Neuronal stem cell (in vitro differentiated cells): ENCODE results near the gene HOXC11.

Experiments
- DNase-seq: peaks from one replicate; pipeline ENCODE4 v3.0.0-alpha.2; 2013; ENCODE audit warnings: low spot score
- H2AFZ ChIP-seq: one replicate; pipeline ENCODE4 v1.6.1; 2013; ENCODE audit warnings: mild to moderate bottlenecking, low read length, inconsistent platforms
- H2AK5ac ChIP-seq: 2 replicates; pipeline ENCODE4 v1.6.1; 2013; ENCODE audit warnings: low read depth, mild to moderate bottlenecking, inconsistent platforms, low read length, moderate library complexity, mixed read lengths
- H2BK120ac ChIP-seq: 2 replicates; pipeline ENCODE4 v1.6.1; 2013; ENCODE audit warnings: low read depth, mild to moderate bottlenecking, inconsistent platforms, low read length, moderate library complexity, mixed read lengths
- H2BK12ac ChIP-seq: one replicate; pipeline ENCODE4 v1.6.1; 2013; ENCODE audit warnings: low read length, inconsistent platforms
- H2BK15ac ChIP-seq: 2 replicates; pipeline ENCODE4 v1.6.1; 2013; ENCODE audit warnings: mild to moderate bottlenecking, low read length, inconsistent platforms, mixed read lengths
- H2BK5ac ChIP-seq: one replicate; pipeline ENCODE4 v1.6.1; 2013; ENCODE audit warnings: inconsistent platforms, mild to moderate bottlenecking, low read length, moderate library complexity
- H3K14ac ChIP-seq: one replicate; pipeline ENCODE4 v1.6.1; 2013; ENCODE audit warnings: low read length, inconsistent platforms
- H3K18ac ChIP-seq: 2 replicates; pipeline ENCODE4 v1.6.1; 2013; ENCODE audit warnings: low read length, inconsistent platforms
- H3K23ac ChIP-seq: 2 replicates; pipeline ENCODE4 v1.6.1; 2013; ENCODE audit warnings: low read depth, mild to moderate bottlenecking, mixed read lengths, low read length, inconsistent platforms; ENCODE audit not compliant: poor library complexity
- H3K27ac ChIP-seq: replicated peaks from 3 replicates; pipeline ENCODE4 v1.5.1; 2013; ENCODE audit warnings: low read length, inconsistent platforms
- H3K27me3 ChIP-seq, 3 experiments: 2 replicates each; pipeline ENCODE4 v1.6.1; 2013; ENCODE audit warnings: low read length in 3 of 3, mild to moderate bottlenecking in 2 of 3, inconsistent platforms in 1 of 3, low read depth in 1 of 3, mixed read lengths in 1 of 3, moderate library complexity in 1 of 3; ENCODE audit not compliant: control insufficient read depth in 3 of 3, insufficient read depth in 3 of 3
- H3K36me3 ChIP-seq, 2 donors: replicated peaks in 1 of 2; 2 replicates each; pipeline ENCODE4 v1.6.1; 2013; ENCODE audit warnings: low read length in 2 of 2; ENCODE audit not compliant: control insufficient read depth in 2 of 2, insufficient read depth in 2 of 2
- H3K4ac ChIP-seq: 2 replicates; pipeline ENCODE4 v1.6.1; 2013; ENCODE audit warnings: inconsistent platforms, mild to moderate bottlenecking, low read length, moderate library complexity
- H3K4me1 ChIP-seq, 2 donors: 1 replicate in 1 of 2; 2 replicates in 1 of 2; pipeline ENCODE4 v1.6.1; 2013; ENCODE audit warnings: low read length in 2 of 2, low read depth in 1 of 2; ENCODE audit not compliant: control insufficient read depth in 2 of 2, insufficient read depth in 1 of 2
- H3K4me2 ChIP-seq: one replicate; pipeline ENCODE4 v1.6.1; 2013; ENCODE audit warnings: mild to moderate bottlenecking, low read length, inconsistent platforms; ENCODE audit not compliant: insufficient read depth, poor library complexity, severe bottlenecking
- H3K4me3 ChIP-seq, 2 donors: 2 replicates each; pipeline ENCODE4 v1.5.1; 2013; ENCODE audit warnings: low read length in 2 of 2, mild to moderate bottlenecking in 2 of 2, inconsistent platforms in 1 of 2, moderate library complexity in 1 of 2
- H3K79me1 ChIP-seq: one replicate; pipeline ENCODE4 v1.6.1; 2013; ENCODE audit warnings: low read depth, mild to moderate bottlenecking, inconsistent platforms, low read length, moderate library complexity
- H3K9ac ChIP-seq: one replicate; pipeline ENCODE4 v1.6.1; 2013; ENCODE audit warnings: mild to moderate bottlenecking, low read depth, low read length, inconsistent platforms; ENCODE audit not compliant: poor library complexity
- H3K9me3 ChIP-seq, 2 donors: replicated peaks in 1 of 2; 2 replicates each; pipeline versions ENCODE3 to v1.6.1; 2013; ENCODE audit warnings: low read length in 2 of 2, mild to moderate bottlenecking in 2 of 2, inconsistent platforms in 1 of 2, low read depth in 1 of 2, mixed read lengths in 1 of 2, moderate library complexity in 1 of 2; ENCODE audit not compliant: control insufficient read depth in 2 of 2, insufficient read depth in 1 of 2
- H4K8ac ChIP-seq: one replicate; pipeline ENCODE4 v1.6.1; 2013; ENCODE audit warnings: low read depth, mild to moderate bottlenecking, inconsistent platforms, low read length, moderate library complexity
- H4K91ac ChIP-seq: one replicate; pipeline ENCODE4 v1.6.1; 2013; ENCODE audit warnings: low read length, low read depth, mild to moderate bottlenecking, inconsistent platforms; ENCODE audit not compliant: poor library complexity
- WGBS, 2 donors: extraction: QIAGEN DNeasy Blood & Tissue Kit; methylation state at CpG; one replicate each; pipeline ENCODE4 v1.1.7; 2013; ENCODE audit warnings: missing lambda C conversion rate in 2 of 2, mixed read lengths in 1 of 2; ENCODE audit not compliant: insufficient read length in 2 of 2, insufficient replicate concordance in 1 of 2; ENCODE audit errors: extremely low coverage in 2 of 2; 5-methylcytosine and 5-hydroxymethylcytosine counted together

HOXC11 gene

DNA sequence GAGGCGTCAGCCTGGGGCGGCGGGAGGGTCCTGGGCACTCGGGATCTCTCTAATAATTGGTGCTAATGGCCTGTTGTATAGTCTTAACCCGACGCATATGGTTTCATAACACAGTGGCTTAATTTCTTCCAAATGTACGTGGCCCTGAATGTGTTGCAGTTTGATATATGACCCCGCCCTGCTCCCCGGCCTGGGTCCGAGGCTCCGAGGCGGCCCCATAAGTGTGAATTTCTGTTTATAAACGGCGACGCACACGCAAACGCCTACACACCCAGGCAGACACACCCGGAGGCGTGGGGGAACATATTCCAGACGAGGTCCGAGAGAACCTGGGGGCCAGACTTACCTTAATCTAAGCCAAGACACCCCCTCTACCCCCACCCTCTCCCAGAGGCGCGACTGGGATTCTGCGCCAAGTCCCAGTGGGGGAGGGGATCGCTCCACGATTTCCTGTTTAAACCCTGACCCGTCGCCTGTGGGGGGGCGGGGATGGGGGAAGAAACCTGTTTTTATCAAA lies 45.6 kb downstream of the HOXC11 start:
- H3K27me3 ChIP-seq: peaks cover 63 to 98% (median 98%) of the 10 kb centered on the region in 3 experiments

DNA sequence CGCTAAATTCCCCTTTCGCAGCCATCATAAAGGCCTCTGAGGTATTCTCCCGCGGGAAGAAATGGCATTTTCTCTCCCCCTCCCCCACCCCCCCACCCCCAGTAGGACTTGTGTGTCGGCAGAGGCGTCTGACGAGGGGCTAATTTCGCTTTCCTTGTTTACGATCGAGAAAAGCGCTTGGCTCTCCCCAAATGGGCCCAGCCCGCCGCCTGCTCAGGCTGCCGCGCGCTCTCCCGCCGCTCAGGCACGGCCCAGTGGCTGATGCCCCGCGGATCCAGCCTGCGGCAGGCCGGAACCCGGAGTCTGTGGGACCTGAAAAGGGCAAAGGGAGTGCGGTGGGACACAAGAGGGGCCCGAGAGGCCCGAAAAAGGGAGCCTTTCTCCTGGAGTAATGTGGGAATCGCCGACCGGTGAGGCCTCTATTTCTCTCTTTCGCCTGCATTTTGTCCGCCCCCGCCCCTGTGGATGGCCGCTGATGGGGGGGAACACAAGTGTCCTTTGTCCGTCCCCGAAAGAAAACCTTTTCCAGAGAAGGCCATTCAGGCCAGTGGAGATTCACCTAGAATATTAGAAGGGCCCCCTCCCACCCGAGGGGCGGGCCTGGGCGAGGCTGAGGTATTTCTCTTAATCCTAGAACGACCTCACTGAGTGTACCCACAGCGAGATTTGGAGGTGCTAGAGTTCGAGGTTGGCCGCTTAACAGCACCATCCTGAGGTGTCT lies 46.3 kb downstream of the HOXC11 start:
- H2BK12ac ChIP-seq: no peak overlapping the region
- no CpG with 5 or more reads among the region's 43 CpGs for WGBS, 2 donors
- no peak overlapping the region for H3K9ac ChIP-seq
- peak overlapping the region; percentile 85 for H2AFZ ChIP-seq
- peaks cover 64 to 98% (median 98%) of the 10 kb centered on the region in 3 experiments for H3K27me3 ChIP-seq
- peak overlapping the region; percentile 45 for H3K18ac ChIP-seq
- H3K27ac ChIP-seq: no peak overlapping the region
- H3K14ac ChIP-seq: no peak overlapping the region
- H3K79me1 ChIP-seq: no peaks in the 10 kb centered on the region
- no peak overlapping the region for H2BK15ac ChIP-seq
- H3K23ac ChIP-seq: no peak overlapping the region
- H3K4me1 ChIP-seq: peaks cover 0 to 6% of the 10 kb centered on the region in 2 donors
- no peak overlapping the region for H4K91ac ChIP-seq
- H4K8ac ChIP-seq: no peak overlapping the region
- no peak overlapping the region for H3K4me3 ChIP-seq
- H2BK120ac ChIP-seq: no peak overlapping the region
- H3K4me2 ChIP-seq: no peak overlapping the region
- no peaks in the 10 kb centered on the region for H3K36me3 ChIP-seq
- H3K4ac ChIP-seq: no peak overlapping the region
- H2AK5ac ChIP-seq: no peak overlapping the region
- peaks cover 0 to 6% of the 10 kb centered on the region in 2 donors for H3K9me3 ChIP-seq
- H2BK5ac ChIP-seq: no peak overlapping the region
- DNase-seq: no peak

More for the DNA sequence above, 45.6 kb downstream of the HOXC11 start:
- Histone ChIP-seq H3K4me1 (peaks cover 0 to 6% of the 10 kb centered on the region in 2 donors), H3K9me3 (peaks cover 0 to 5% of the 10 kb centered on the region in 2 donors), H3K27ac (no peak overlapping the region), H2AK5ac (peak overlapping the region; percentile 34), H3K18ac (no peak overlapping the region), H4K8ac (no peak overlapping the region), H2BK12ac (no peak overlapping the region), H3K4me3 (peak overlapping the region in 1 of 2 donors; percentile 48), H2BK15ac (no peak overlapping the region), H3K4me2 (peak overlapping the region; percentile 32), H3K14ac (no peak overlapping the region), H3K79me1 (no peaks in the 10 kb centered on the region), H2BK120ac (no peak overlapping the region), H2AFZ (peak overlapping the region; percentile 96), H4K91ac (no peak overlapping the region), H3K4ac (no peak overlapping the region), H3K36me3 (no peaks in the 10 kb centered on the region), H3K23ac (no peak overlapping the region), H2BK5ac (no peak overlapping the region), H3K9ac (no peak overlapping the region)
- no peak for DNase-seq
- no CpG with 5 or more reads among the region's 29 CpGs for WGBS, 2 donors

DNA sequence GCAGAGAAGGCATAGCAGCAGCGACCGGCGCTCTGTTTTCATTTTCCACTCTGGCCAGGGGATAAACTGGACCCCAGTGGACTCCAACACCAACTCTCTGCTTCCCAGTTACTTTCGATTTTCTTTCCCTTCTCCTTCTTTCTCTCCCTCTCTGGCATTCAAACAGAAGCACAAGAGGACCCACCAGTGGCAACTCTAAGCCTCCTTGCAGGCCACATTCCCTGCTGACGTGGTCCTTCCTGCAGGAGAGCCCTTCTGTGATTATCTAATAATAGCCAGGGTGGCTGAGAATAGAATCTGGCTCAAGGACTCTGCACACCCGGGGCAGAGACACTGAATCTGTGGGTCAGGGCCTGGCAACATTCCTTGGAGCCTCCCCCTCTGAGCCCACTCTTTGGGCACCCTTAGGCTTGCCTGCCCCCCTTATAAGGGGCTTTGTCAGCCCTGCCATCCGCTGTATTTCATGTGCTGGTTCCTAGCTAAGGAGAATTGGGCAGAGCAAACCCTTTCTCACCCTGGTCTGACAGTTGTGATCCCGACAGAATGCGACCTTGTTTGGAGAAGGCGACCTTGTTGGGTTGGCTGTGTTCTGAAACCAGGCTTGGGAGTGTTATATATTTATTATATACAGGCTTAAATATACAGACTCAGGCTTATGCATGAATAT lies 47.1 kb downstream of the HOXC11 start:
- Histone ChIP-seq H2AFZ (peak overlapping the region; percentile 29), H4K8ac (no peak overlapping the region), H3K14ac (no peak overlapping the region), H3K9ac (no peak overlapping the region), H2BK120ac (no peak overlapping the region), H3K4ac (peak overlapping the region; percentile 41), H3K18ac (no peak overlapping the region), H2BK5ac (no peak overlapping the region), H3K27me3 (peaks cover 68 to 98% (median 98%) of the 10 kb centered on the region in 3 experiments), H3K9me3 (peaks cover 0 to 7% of the 10 kb centered on the region in 2 donors), H2BK12ac (no peak overlapping the region), H4K91ac (no peak overlapping the region), H3K4me1 (peaks cover 0 to 6% of the 10 kb centered on the region in 2 donors), H3K23ac (peak overlapping the region; percentile 53), H2AK5ac (no peak overlapping the region), H3K36me3 (no peaks in the 10 kb centered on the region), H3K27ac (no peak overlapping the region), H3K79me1 (no peaks in the 10 kb centered on the region), H2BK15ac (no peak overlapping the region), H3K4me2 (no peak overlapping the region), H3K4me3 (no peak overlapping the region)
- WGBS, 2 donors: no CpG with 5 or more reads among the region's 10 CpGs
- no peak for DNase-seq
